DMS79 (cell line): ENCODE results near the gene CLEC6A.
"Not testable (repeated sequence)": the region's sequence is repeated elsewhere in the genome, so short reads cannot be mapped to it uniquely, and the experiment has no call there.

Source experiments
- DNase-seq: peaks from one replicate; lab custom pipeline; 2025; lab: John Stamatoyannopoulos, UW

CLEC6A gene

DNA sequence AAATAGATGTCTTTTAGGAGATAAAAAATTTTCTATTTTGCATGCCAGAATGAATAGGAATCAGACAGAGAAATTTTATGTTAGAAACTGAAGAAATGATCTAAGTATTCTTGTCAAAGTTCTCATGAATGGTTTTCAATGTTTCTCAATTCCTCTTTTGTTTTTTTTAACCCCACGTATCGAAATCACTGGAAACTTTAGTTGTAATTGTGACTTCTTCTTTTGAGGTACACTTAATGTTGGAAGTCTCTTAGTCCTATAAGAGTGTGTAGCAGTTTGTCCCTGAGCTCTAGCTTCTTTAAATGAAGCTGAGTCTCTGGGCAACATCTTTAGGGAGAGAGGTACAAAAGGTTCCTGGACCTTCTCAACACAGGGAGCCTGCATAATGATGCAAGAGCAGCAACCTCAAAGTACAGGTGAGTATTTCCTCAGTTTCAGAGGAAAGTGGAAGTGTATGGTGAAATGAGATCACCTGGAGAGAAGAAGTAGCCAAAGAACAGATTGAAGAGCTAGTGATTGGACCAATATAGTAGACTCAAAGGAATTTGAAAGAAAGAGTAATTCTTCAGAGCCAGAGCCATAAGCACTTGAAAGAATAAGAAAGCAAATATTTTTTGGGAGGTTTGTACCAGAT, at the start of gene CLEC6A:
TSS of gene CLEC6A (plus strand) at position 236 of the 634 bp plus-strand sequence. CDS start at position 386, 150 bp downstream.
- DNase-seq, result no peak

DNA sequence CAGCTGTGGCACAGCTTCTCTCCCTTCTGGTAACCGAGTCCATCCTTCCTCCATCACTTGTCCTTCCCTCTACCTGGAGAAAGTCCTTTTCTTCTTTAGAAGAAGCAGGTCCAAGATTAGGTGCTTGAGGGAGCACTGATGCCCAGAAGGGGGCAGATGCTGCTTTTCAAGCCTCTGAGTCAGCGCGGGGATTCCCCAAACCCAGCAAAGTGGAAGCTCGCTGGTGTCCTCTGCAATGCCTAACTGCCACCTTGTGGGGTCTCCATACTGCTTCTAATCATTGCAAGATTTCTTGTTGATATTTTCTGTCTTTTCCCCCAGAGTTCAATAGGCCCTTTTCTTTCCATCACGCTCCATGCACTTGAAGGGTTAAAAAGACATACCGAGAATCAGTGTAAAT, 36.2 kb upstream of the CLEC6A start:
- DNase-seq, result not testable (repeated sequence)

DNA sequence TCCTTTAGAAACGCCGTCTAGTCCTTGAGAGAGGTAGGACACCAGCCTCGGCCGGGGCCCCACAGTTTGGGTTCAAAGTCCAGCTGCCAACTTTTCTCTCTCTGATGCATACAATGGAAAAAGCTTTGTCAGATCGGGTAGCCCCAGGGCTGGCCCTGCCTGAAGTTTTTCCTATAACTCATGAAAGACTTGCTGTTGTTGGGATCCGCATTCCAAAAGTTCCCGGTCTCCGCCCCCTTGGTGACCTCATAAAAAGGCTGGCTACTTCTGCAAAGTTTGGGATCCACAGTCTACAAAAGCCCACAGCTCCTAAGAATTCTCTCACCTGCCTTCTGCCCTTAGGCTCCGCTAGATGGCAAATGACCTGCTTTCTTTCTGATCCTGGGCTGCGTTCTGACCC, 35.3 kb upstream of the CLEC6A start:
- DNase-seq, result no peak

DNA sequence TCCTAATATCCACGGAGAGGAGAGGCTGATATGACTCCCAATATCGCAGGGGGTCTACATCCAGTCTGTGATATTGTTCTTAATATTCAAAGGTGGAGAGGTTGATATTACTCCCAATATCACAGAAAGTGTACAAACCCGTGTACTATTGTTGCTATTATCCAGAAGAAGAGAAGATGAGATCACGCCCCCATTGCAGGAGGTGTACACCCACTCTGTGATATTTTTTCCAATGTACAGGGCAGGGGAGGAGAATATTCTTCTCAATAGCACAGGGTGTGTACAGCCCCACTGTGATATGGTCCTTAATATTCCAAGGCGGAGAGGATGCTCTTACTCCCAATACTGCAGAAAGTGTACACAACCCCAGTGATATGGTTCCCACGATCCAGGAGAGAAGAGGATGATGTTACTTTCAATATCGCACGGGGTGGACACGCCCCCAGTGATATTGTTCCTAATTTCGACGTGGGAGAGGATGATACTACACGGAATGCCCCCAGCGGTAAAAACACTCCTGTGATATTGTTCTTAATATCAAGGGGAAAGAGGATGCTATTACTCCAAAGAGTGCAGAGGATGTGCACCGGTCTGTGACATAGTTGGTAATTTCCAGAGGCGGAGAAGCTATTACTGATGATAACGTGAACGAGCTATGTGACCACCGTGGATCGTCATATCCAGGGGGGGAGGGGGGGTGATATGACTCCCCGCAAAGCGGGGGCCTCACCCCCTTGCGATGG, 11.1 kb upstream of the CLEC6A start:
- not testable (repeated sequence) for DNase-seq

DNA sequence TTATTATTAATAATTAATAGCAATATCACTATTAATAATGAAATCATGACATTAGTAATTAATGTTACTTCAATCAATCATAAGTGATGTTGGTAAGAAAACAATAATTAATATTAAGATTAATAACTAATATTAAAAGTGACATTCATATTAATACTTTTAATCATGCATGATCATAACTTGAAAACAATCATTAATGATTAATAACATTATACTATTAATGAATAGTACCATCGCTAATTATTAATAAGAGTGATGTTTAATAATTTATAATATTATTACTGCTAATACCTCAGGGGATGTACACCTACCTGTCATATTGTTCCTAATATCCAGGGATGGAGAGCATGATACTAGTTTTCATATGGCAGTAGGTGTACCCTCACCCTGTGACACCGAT, 10.0 kb upstream of the CLEC6A start:
- DNase-seq, result no peak

DNA sequence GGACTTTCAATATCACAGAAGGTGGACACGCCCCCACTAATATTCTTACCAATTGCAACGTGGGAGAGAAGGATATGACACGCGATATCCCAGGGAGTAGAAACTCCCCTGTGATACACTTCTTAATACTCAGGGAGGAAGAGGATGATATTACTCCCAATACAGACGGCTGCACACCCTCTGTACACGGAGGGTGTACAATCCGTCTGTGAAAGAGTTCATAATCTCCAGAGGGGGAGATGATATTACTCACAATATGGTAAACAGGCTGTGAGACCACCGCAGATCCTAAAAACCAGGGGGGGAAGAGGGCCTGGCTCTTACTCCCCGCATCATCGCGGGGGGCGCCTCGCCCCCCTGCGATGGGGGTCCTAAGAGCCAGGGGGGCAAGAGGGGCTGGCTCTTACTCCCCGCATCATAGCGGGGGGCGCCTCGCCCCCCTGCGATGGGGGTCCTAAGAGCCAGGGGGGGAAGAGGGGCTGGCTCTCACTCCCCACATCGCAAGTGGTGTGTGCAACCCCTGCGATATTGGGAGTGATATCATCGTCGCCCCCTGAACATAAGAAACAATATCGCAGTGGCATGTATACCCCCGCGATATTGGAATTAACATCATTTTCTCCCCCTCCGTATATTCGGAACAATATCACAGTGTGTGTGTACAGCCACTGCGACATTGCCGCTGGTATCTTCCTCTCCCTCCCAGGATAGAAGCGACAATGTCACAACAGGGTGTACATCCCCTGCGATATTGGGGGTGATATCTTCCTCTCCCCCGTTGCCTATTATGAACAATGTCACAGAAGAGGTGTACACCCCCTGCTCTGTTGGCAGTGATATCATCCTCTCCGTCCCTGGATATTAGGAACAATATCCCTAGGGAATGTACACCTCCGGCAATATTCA, 8.9 kb upstream of the CLEC6A start:
- DNase-seq, result no peak

DNA sequence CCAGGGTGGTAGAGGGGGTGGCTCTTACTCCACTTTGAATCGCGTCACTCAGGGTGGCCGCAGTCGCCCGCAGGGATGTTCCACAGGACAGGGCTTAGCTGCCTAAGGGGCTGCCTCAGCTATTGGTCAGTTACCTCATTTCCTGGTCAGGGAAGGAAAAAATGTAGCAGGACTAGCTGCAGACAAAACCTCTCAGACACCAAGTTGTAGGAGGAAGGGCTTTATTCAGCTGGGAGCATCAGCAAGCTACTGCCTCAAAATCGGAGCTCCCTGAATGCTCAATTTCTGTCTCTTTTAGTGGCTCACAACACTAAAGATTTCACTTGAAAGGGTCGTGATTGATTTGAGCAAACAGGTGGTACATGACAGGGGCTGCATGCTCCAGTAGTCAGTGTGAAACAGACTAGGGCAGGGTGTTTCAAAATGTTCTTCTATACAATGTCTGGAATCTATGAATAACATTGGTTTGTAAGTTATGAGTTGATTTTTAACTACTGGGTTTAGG, 6.4 kb upstream of the CLEC6A start:
- DNase-seq, result no peak

DNA sequence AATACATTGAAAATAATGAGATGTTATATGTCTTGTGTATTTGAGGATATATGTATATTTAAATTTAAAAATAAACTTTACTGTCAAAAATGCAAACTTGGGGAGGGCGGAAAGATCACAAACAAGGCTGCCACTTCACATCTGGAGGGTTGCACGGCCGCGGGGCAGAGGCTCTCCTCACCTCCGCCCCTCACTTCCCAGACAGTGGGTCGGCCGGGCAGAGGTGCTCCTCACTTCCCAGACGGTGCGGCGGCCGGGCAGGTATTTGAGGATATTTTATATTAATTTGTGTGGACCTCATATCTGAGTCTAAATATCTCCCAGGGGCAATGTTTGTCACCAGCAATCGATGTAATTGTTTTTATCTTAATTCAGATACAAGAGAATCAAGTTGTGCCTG, 3.7 kb upstream of the CLEC6A start:
- no peak for DNase-seq

DNA sequence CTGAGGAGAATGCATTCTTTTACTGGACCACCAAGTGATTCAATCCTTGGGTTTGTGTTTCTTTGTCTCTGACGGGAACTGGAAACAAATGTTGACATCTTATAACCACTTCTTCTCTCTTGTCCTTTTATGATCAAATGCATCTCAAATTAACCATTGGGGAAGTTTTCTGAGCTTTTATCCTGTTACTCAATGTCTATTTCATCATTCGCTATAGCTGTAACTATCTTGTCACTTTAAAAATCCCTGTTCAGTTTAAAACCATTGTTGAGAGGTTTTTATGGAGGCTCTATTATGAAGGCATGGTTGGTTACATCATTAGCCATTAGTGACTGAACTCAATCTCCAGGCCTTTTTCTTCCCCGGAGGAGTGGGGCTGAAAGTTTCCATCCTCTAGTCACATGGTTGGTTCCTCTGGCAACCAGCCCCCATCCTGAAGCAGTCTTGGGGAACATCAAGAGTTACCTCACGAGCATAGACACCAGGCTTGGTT, 2.7 kb upstream of the CLEC6A start:
- no peak for DNase-seq

DNA sequence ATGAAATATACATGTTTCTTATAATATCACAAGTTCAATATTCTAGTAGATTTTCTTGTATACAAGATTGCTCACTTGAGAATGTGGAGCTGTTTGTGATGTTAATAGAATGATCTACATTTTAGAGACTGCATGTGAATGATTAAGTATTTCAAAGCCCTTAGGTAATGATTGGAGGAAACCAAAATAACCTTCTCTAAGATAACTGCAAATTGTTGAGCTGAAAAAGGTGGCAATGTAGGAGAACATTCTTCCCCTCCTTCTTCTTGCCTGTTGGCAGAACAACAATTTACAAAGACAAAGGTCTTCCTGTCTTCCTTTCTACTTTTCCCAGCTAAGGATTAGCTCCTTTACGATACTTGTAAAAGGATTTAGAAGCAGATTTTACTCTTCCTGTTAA, 2.0 kb upstream of the CLEC6A start:
- DNase-seq, result no peak

DNA sequence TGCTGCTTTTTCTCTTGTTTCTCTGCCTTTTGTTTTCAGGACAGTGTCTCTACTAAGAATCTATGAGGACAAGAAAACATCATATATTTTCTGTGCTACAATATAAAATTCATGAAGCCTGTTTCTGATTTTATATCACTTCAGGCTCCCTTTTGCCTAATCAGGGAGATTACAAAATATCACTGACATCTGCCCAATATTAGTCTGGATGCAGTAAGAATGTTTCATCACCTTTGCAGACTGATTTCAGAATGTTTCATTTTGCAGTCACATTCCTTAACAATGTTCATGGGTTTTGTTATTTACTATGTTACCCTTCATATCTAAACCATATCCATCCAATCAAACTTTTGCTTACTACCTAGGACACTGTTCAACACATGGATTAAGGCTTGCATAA, 491 bp upstream of the CLEC6A start:
- DNase-seq, result no peak

DNA sequence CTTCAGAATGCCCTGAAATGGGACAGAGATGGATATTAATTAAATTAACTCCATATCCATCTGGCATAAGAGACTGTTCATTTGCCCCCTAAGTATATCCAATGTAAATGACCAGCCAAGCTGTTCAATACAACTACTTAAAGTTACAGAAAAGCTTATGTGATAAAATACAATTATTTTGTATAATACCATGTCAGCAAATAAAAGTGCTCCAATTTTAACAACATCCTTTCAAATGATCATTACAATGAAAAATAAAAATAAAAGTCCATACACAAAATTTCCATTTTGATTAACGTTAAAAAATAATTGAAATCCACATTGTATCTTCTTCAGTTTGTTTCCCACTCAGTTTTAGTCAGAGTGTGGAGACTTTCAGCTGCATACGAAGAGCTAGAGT, 5.7 kb downstream of the CLEC6A start:
- no peak for DNase-seq

DNA sequence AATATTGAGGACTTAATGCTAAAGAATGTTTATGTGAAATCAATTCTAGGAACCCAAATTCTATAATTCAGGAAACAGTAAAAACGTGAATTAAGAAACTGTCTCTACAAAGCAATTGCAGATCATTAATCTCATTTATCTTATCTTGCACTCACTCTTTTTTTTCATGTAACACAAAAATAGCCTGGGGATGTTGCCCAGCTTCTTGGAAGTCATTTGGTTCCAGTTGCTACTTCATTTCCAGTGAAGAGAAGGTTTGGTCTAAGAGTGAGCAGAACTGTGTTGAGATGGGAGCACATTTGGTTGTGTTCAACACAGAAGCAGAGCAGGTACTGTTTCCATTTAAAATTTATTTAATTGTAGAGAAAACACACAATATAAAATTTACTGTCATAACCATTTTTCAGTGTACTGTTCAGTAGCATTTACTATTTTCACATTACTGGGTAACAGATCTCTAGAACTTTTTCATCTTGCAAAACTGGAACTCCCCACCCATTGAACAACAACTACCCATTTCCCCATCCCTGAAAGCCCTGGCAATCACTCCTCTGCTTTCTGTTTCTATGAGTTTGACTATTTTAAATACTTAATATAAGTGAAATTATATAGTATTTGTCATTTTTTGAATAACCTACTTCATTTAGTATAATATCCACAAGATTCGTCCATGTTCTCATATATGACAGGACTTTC, 9.7 kb downstream of the CLEC6A start:
- DNase-seq, result no peak

DNA sequence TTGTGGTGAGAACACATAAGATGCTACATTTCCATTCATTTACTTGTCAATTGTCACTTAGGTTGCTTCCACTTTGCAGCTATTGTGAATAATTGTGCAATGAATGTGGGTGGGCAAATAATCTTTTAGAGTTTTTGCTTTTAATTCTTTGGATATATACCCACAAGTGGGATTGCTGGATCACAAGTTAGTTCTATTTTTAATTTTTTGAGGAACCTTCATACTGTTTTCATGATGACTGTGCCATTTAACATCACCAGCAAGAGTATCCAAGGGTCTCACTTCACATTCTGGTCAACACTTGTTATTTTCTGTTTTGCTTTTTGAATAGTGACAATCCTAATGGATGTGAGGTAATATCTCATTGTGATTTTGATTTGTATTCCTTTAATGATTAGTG, 10.5 kb downstream of the CLEC6A start:
- DNase-seq, result no peak

DNA sequence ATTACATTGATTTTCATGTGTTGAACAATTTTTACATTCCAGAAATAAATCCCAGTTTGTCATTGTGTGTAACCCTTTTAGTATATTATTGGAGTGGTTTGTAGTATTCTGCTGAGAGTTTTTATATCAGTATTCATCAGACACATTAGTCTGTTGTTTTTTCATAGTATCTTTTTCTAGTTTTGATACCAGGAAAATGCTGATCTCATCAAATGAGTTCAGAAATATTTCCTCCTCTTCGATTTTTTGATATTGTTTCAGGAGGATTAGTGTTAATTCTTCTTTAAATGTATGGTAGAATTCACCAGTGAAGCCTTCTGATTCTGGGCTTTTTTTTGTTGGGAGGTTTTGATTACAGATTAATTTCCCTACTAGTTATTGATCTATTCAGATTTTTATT, 15.3 kb downstream of the CLEC6A start:
- DNase-seq, result no peak

DNA sequence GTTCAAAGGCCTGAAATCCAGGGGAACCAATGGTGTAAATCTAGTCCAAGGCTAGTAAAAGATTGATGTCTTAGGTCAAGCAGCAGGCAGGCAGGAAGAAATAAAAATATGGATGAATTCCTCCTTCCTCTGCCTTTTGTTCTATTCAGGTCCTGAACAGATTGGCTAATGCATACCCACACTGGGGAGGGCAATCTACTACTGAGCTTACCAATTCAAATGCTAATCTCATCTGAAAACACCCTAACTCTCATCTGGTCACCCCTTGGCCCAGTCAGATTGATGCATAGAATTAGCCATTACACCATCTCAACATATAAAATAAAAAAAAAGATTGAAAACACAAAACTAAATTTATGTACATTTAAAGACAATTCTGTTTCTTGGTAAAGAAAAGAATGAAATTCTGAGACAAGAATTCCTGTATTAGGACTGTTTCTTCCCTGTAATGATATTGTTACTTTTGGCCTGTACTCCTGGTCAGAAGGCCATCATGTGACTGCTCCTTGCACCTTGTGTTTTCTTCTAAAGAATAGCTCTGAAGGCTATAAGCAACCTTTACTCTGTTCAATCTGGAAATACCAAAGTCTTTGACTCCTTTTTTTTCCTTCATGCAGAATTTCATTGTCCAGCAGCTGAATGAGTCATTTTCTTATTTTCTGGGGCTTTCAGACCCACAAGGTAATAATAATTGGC, 19.9 kb downstream of the CLEC6A start:
- DNase-seq, result no peak

DNA sequence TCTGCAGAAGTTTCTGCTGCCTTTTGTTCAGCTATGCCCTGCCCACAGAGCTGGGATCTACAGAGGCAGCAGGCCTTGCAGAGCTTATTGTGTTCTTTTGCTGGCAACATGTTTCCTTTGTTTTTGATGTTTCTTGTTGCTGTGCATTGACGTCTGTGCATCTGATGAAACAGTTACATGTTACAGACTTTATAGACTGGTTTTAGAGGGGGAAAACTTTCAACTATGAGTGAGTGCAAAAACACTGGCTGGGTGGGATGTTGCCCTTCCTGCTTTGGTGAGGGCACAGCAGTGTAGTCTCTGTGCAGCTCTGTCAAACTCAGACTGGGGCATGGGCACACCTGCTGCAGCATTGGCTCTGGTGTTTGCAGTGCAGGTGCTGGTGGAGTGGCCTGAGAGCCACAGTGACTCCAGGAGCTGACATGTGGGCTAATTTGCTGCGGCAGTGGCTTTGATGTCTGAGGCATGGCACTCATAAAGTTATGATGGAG, 26.9 kb downstream of the CLEC6A start:
- no peak for DNase-seq

DNA sequence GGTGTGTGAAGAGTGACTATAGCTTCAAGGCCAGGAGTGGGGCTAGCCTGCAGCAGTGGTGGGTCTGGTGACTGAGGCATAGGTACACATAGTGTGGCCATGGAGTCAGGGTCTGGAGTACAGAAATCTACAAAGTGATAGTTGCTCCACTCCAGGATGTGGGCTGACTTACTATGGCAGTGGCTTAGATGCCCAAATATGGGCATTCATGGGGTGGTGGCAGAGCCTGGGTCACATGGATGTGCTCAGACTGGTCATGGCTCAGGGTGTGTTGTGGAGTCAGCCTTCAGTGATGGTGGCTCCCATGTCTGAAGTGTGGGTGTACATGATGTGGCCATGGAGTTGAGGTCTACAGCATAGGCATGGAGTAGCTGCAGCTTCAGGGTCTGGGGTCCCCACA, 27.3 kb downstream of the CLEC6A start:
- DNase-seq, result no peak

DNA sequence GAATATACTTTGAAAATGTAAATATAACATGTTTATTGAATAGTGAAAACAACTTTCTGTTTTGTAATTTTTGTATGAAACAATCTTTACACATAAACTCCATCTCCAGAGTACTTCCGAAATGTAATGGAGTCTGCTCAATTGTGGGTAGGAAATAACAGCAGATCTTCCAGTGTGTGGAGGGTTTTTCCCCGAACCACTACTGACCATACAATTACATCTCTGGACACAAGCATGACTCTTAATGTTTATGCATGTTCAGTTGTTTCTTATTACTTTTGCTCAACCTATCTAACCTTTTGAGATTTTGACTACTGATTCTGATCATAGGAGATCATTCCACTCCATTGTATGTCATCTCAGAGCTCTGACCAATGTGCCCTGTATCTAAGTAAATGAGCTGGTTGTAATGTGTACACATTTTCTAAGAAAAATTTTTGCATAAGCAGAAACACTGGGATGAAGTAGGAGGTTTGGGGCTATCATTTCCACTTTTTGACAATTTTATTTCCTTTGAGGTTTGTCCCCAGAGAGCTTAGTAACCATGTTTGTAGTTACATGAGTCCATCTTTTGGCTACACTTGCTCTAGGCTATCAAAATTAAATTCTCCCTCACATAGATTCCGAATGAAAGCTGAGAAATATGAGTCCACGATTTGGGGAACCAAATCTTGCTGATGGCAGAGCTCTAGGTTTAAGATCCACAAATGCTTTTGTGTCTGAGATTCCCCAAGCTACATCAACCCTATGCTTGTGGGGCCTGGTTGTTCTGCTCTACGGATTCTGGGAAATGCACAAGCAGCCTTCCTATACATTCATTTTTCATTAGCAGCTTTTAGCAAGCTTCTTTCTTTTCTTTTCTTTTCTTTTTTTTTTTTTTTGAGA, 36.1 kb downstream of the CLEC6A start:
- no peak for DNase-seq

DNA sequence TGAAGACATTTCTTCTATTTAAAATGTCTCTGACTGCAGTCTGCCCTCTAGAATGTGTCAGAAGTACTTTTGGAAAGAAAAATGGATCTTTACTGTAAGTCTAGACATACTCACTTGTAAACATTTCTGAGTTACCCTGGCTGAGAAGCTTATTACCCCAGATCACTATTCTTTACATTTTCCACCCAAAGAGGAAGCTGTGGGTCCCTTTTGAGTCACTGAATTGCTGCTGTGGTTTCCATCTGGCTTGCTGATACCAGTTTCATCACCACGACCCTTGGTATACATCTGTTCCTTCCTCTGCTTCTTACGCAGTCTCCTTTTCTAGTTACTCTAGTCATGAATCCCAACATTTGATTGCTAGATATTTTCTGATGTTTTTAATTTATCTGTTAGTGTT, 37.3 kb downstream of the CLEC6A start:
- no peak for DNase-seq
